CD4-positive, alpha-beta memory T cell (primary cell): ENCODE measurements around the gene C18orf54. TPM values are rescaled to one million over a fixed set of nuclear protein-coding genes. Genes with fewer than 3 reads are reported as not detected.
"Not testable (repeated sequence)": the region's sequence is repeated elsewhere in the genome, so short reads cannot be mapped to it uniquely, and the experiment has no call there.

ENCODE experiments used
- CTCF ChIA-PET: fragments of 350-600 bp; sonication (Branson Sonifier 250); formaldehyde crosslinking; loops from one replicate; lab custom pipeline; 2021; ENCODE audit warnings: inconsistent platforms; ENCODE audit not compliant: partially characterized antibody; lab: Charles Lee
- POLR2A ChIA-PET: fragments of 350-600 bp; sonication (Branson Sonifier 250); formaldehyde crosslinking; loops from one replicate; lab custom pipeline; 2021; ENCODE audit not compliant: partially characterized antibody; lab: Charles Lee
- DNase-seq, 5 donors: peaks; one replicate each; pipeline versions ENCODE4 v3.0.0 to v3.0.0-alpha.2; 2020 to 2022; ENCODE audit warnings: mixed read lengths in 1 of 5
- H3K27ac ChIP-seq: one replicate; pipeline ENCODE4 v1.7.0; 2013; ENCODE audit warnings: low read depth, low read length
- H3K27me3 ChIP-seq: 2 replicates; pipeline ENCODE4 v1.7.0; 2013; ENCODE audit warnings: mild to moderate bottlenecking, low read length, moderate library complexity; ENCODE audit not compliant: insufficient read depth
- H3K36me3 ChIP-seq: 2 replicates; pipeline ENCODE4 v1.7.0; 2013; ENCODE audit warnings: mild to moderate bottlenecking, low read length, moderate library complexity; ENCODE audit not compliant: insufficient read depth
- H3K4me1 ChIP-seq: 2 replicates; pipeline ENCODE4 v1.7.0; 2013; ENCODE audit warnings: mild to moderate bottlenecking, low read length, moderate library complexity; ENCODE audit not compliant: insufficient read depth
- H3K4me3 ChIP-seq, 2 donors: one replicate each; pipeline ENCODE4 v1.7.0; 2013; ENCODE audit warnings: low read length in 2 of 2, mild to moderate bottlenecking in 1 of 2
- H3K9me3 ChIP-seq, 2 donors: one replicate each; pipeline ENCODE4 v1.7.0; 2013; ENCODE audit warnings: low read length in 2 of 2, control low read depth in 1 of 2; ENCODE audit not compliant: control insufficient read depth in 1 of 2
- H3K27ac Mint-ChIP-seq, 7 donors: one replicate each; pipeline ENCODE4 v1.8.0; 2020 to 2021; ENCODE audit warnings: mixed read lengths in 7 of 7, mild to moderate bottlenecking in 6 of 7, inconsistent platforms in 3 of 7, moderate library complexity in 3 of 7
- H3K27me3 Mint-ChIP-seq, 2 donors: one replicate each; pipeline ENCODE4 v1.8.0; 2020 to 2021; ENCODE audit warnings: mixed read lengths in 2 of 2
- H3K36me3 Mint-ChIP-seq, 2 donors: one replicate each; pipeline ENCODE4 v1.8.0; 2020 to 2021; ENCODE audit warnings: mixed read lengths in 2 of 2, inconsistent platforms in 1 of 2, mild to moderate bottlenecking in 1 of 2
- H3K4me1 Mint-ChIP-seq, 4 donors: one replicate each; pipeline ENCODE4 v1.8.0; 2020 to 2021; ENCODE audit warnings: mixed read lengths in 4 of 4, mild to moderate bottlenecking in 1 of 4
- H3K4me3 Mint-ChIP-seq, 8 donors: one replicate each; pipeline ENCODE4 v1.8.0; 2020 to 2021; ENCODE audit warnings: mixed read lengths in 8 of 8, mild to moderate bottlenecking in 7 of 8, moderate library complexity in 6 of 8, inconsistent platforms in 3 of 8
- H3K9me3 Mint-ChIP-seq, 8 donors: one replicate each; pipeline ENCODE4 v1.8.0; 2020 to 2021; ENCODE audit warnings: mixed read lengths in 8 of 8, mild to moderate bottlenecking in 5 of 8, inconsistent platforms in 3 of 8, moderate library complexity in 1 of 8
- intact Hi-C: fragments of 100-400 bp; cut with micrococcal nuclease; formaldehyde crosslinking; loops from one replicate; pipeline ENCODE4 v1.15.1; 2023
- polyA plus RNA-seq, 2 donors: library from polyadenylated mRNA; unstranded; fragments of 300-500 nt; fragmentation: Illumina TruSeq; gene quantifications; one replicate each; pipeline ENCODE4 v1.2.3, GENCODE V29; 2021
- total RNA-seq, 2 experiments: library from RNA; stranded (reverse); gene quantifications; one replicate each; pipeline ENCODE4 v1.2.3, GENCODE V29; 2021

Gene C18orf54
- total and polyA plus RNA-seq, 4 experiments from 2014 or later, result 0.53 to 3.8 (median 2.4) TPM

GRCh38 chr18:54386800-54387495 is 29.2 kb downstream of the C18orf54 start:
- H3K27me3 Mint-ChIP-seq, result peaks cover 0 to 11% of the 10 kb centered on the region in 2 donors
- intact Hi-C loops, DNase-seq, H3K9me3 ChIP-seq, H3K4me1 ChIP-seq, H3K4me3 ChIP-seq, H3K9me3 Mint-ChIP-seq, H3K36me3 ChIP-seq, H3K36me3 Mint-ChIP-seq, POLR2A ChIA-PET, H3K27ac ChIP-seq, H3K27me3 ChIP-seq, H3K27ac Mint-ChIP-seq, H3K4me3 Mint-ChIP-seq: not testable (repeated sequence)
- CTCF ChIA-PET, result interaction anchor here (0.8 to 1.5 kb wide), 3 partner anchors 29 to 201 kb away, joined by 3 to 5 read pairs (median 4); partner anchors contain the start of genes C18orf54 and STARD6
- H3K4me1 Mint-ChIP-seq, result peaks cover 0 to 12% (median 3%) of the 10 kb centered on the region in 4 donors

DNA sequence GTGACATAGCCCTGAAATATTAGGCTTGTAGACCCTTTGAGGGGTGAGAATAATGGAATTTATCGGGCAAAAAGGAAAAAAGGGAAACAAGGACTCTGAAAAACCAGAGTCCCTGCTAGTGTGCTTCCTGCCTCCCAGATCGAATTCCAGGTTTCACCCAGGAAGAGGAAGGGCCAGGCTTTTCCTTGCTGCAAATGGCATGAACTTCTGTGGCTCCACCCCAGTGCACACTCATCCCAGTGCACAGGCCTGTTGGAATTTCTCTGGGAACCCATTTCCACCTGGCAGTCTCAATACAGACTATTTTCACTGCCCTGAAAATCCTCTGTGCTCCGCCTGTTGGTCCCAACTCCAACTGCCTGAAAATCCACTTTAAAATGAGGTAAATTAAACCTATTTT is 29.9 kb downstream of the C18orf54 start:
- Histone ChIP-seq H3K9me3 (no peaks in the 10 kb centered on the region), H3K36me3 (no peaks in the 10 kb centered on the region), H3K27me3 (no peaks in the 10 kb centered on the region), H3K27ac (no peak overlapping the region), H3K4me3 (no peak overlapping the region), H3K4me1 (no peaks in the 10 kb centered on the region)
- Mint-ChIP-seq H3K36me3 (no peaks in the 10 kb centered on the region), H3K4me3 (no peak overlapping the region), H3K27ac (no peak overlapping the region), H3K9me3 (no peaks in the 10 kb centered on the region), H3K27me3 (peaks cover 2 to 11% of the 10 kb centered on the region in 2 donors), H3K4me1 (peaks cover 0 to 12% (median 4%) of the 10 kb centered on the region in 4 donors)
- DNase-seq, result no peak
- POLR2A ChIA-PET, result no interaction called here
- CTCF ChIA-PET, result interaction anchor here (1.5 kb wide), 2 partner anchors 30 to 164 kb away, joined by 4 to 5 read pairs; partner anchors contain the start of genes C18orf54 and STARD6
- intact Hi-C loops, result no loop called here

GRCh38 chr18:54388203-54389142 is 30.8 kb downstream of the C18orf54 start:
- ChIA-PET POLR2A (no interaction called here), CTCF (interaction anchor here (1.4 kb wide), 1 partner anchor 31 kb away, joined by 3 read pairs; the partner anchor contains the start of gene C18orf54)
- H3K36me3 ChIP-seq, result no peaks in the 10 kb centered on the region
- H3K9me3 Mint-ChIP-seq, result no peaks in the 10 kb centered on the region
- peak overlapping the region in 3 of 7 donors; percentile 6 to 61 (median 15) for H3K27ac Mint-ChIP-seq
- H3K9me3 ChIP-seq, result no peaks in the 10 kb centered on the region
- H3K27ac ChIP-seq, result no peak overlapping the region
- H3K4me1 Mint-ChIP-seq, result peaks cover 0 to 12% (median 4%) of the 10 kb centered on the region in 4 donors
- no peaks in the 10 kb centered on the region for H3K36me3 Mint-ChIP-seq
- no peak overlapping the region for H3K4me3 ChIP-seq
- H3K27me3 ChIP-seq, result no peaks in the 10 kb centered on the region
- H3K4me3 Mint-ChIP-seq, result no peak overlapping the region
- intact Hi-C loops, result no loop called here
- DNase-seq, result no peak
- peaks cover 2 to 11% of the 10 kb centered on the region in 2 donors for H3K27me3 Mint-ChIP-seq
- H3K4me1 ChIP-seq, result no peaks in the 10 kb centered on the region

DNA sequence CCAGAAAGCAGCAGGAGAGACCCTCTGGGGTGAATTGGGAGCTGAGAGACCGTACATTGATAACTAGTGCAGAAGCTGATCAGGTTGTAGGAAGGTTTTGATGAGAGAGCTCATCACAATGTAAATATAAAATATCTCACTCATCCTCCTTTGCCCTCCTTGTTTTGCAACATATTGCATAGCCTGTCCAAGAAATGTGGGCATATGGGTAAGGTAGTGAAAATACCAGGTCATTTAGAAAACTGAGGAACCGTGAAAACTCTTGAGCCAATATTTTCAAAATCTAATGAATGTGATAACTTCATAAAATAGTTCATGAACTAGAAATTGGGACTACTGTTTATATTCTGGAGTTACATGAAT is 31.4 kb downstream of the C18orf54 start:
- peak overlapping the region in 1 of 7 donors; percentile 6 for H3K27ac Mint-ChIP-seq
- H3K4me1 ChIP-seq, result no peaks in the 10 kb centered on the region
- H3K27ac ChIP-seq, result no peak overlapping the region
- no peaks in the 10 kb centered on the region for H3K27me3 ChIP-seq
- DNase-seq, result no peak
- no peaks in the 10 kb centered on the region for H3K9me3 Mint-ChIP-seq
- no peaks in the 10 kb centered on the region for H3K36me3 ChIP-seq
- peaks cover 0 to 12% (median 4%) of the 10 kb centered on the region in 4 donors for H3K4me1 Mint-ChIP-seq
- no peak overlapping the region for H3K4me3 Mint-ChIP-seq
- ChIA-PET CTCF (interaction anchor here (1.4 kb wide), 1 partner anchor 31 kb away, joined by 3 read pairs; the partner anchor contains the start of gene C18orf54), POLR2A (no interaction called here)
- no peaks in the 10 kb centered on the region for H3K36me3 Mint-ChIP-seq
- H3K27me3 Mint-ChIP-seq, result peaks cover 2 to 11% of the 10 kb centered on the region in 2 donors
- no peaks in the 10 kb centered on the region for H3K9me3 ChIP-seq
- no peak overlapping the region for H3K4me3 ChIP-seq
- intact Hi-C loops, result no loop called here

GRCh38 chr18:54390838-54391237 is 33.1 kb downstream of the C18orf54 start:
- DNase-seq, result no peak
- ChIA-PET CTCF (interaction anchor here (1.0 to 3.3 kb wide), 2 partner anchors 33 to 168 kb away, joined by 3 to 26 read pairs; partner anchors contain the start of genes C18orf54 and STARD6), POLR2A (no interaction called here)
- H3K4me1 Mint-ChIP-seq, result peaks cover 0 to 12% (median 4%) of the 10 kb centered on the region in 4 donors
- Histone ChIP-seq H3K9me3 (no peaks in the 10 kb centered on the region), H3K27me3 (no peaks in the 10 kb centered on the region), H3K4me3 (no peak overlapping the region), H3K4me1 (no peaks in the 10 kb centered on the region), H3K27ac (no peak overlapping the region), H3K36me3 (no peaks in the 10 kb centered on the region)
- no peaks in the 10 kb centered on the region for H3K36me3 Mint-ChIP-seq
- no peak overlapping the region for H3K27ac Mint-ChIP-seq
- no peak overlapping the region for H3K4me3 Mint-ChIP-seq
- peaks cover 2 to 11% of the 10 kb centered on the region in 2 donors for H3K27me3 Mint-ChIP-seq
- intact Hi-C loops, result no loop called here
- no peaks in the 10 kb centered on the region for H3K9me3 Mint-ChIP-seq

DNA sequence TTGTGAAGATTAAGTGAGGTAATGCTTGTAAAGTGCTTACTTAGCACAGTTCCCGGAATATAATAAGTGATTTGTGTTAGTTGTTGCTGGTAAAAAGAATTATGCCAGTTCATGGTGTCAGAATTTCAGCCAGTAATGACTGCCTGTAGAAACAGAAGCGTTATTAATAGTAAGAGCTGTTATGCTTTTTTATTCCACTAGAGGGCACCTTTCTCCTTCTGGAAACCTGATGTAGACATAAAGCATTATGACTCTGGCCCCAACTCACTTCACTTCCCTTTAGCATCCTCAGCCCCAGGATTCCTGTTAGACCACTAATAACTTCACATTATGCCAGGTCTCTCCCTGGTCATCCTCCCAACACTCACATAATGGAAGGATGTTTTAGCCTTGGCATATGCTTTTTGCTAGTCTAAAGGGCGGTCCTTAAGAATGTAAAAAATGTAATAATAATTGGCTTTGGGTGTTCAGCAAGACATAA is 34.9 kb downstream of the C18orf54 start:
- Mint-ChIP-seq H3K27ac (no peak overlapping the region), H3K4me3 (no peak overlapping the region)

More for the DNA sequence above, 34.9 kb downstream of the C18orf54 start:
- ChIA-PET CTCF (interaction anchor here (0.6 to 3.3 kb wide), 11 partner anchors 10 to 1536 kb away, joined by 3 to 26 read pairs (median 4); partner anchors contain the start of genes C18orf54 and STARD6), POLR2A (interaction anchor here (0.6 kb wide), 1 partner anchor 170 kb away, joined by 4 read pairs; no protein-coding TSS in a partner anchor)
- no peaks in the 10 kb centered on the region for H3K9me3 Mint-ChIP-seq
- intact Hi-C loops, result loop anchor here (1.0 kb wide), 2 partner anchors 35 to 169 kb away; partner anchors contain the start of genes C18orf54 and STARD6
- no peak overlapping the region for H3K4me3 ChIP-seq
- no peaks in the 10 kb centered on the region for H3K4me1 ChIP-seq
- no peak overlapping the region for H3K27ac ChIP-seq
- DNase-seq, result peak in 4 of 5 donors; percentile 48 to 51 (median 48)
- H3K36me3 ChIP-seq, result no peaks in the 10 kb centered on the region
- peaks cover 0 to 12% (median 4%) of the 10 kb centered on the region in 4 donors for H3K4me1 Mint-ChIP-seq
- no peaks in the 10 kb centered on the region for H3K27me3 ChIP-seq
- no peaks in the 10 kb centered on the region for H3K36me3 Mint-ChIP-seq
- H3K9me3 ChIP-seq, result no peaks in the 10 kb centered on the region
- H3K27me3 Mint-ChIP-seq, result peaks cover 2 to 6% of the 10 kb centered on the region in 2 donors
